ENCODE measurements around the gene RPL6.
"Not testable (repeated sequence)": the region's sequence is repeated elsewhere in the genome, so short reads cannot be mapped to it uniquely, and the experiment has no call there.

RPL6 gene

DNA sequence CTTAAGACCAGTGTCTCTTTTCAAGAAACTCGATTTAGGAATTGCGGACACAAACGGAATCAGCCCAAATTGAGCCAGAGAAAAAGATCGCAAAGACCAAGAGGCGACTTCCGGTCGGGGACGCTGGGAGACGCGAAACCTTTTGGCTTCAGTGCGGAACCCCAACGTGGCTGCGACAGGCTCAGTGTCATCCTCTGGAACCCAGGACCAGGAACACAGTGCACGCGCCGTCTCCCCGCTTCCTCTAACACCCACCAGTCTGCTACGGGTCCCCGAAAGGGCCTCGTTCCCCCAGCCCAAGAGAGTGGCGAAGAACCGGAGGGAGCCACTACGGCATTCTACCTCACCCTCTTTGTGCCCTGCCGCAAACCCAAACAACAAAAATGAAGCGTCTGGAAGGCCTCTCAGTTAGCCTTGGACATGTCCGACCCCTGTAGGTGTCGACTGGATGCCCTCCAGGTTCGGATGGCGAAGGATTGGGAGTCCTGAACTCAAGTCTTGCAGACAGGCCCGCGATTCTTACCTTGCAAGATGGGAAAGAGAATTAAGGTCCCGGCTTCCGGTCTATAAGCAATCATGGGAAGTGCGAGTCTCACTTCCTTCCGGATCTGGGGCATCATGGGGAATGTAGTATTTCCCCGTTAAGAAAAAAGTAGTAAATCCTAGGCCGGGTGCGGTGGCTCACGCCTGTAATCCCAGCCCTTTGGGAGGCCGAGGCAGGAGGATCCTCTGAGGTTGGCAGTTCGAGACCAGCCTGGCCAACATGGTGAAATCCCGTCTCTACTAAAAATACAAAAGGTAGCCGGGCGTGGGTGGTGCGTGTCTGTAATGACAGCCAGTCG is at the start of gene RPL6:
Gene RPL6, minus strand, starts transcription at position 542 of the 842 bp plus-strand sequence. CDS start 949 bp downstream, outside the sequence.
- peak; percentile 79 for DNase-seq (ENCODE audit: low read depth)

DNA sequence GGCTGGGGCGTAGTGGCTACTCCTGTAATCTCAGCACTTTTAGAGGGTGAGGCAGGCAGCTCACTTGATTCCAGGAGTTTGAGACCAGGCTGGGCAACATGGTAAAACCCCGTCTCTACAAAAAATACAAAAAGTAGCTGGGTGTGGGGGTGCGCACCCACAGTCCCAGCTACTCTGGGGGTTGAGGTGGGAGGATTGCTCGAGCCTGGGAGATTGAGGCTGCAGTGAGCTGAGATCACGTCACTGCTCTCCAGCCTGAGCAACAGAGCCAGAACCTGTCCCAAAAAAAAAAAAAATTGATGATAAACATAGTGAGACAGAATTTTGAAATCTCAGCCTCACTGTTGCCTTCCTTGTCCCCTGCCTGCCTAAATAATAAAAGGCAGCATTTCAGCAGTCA is 49.3 kb upstream of the RPL6 start:
- no peak for DNase-seq (ENCODE audit: low read depth)

GRCh38 chr12:112458330-112458729 is 48.9 kb upstream of the RPL6 start:
- no peak for DNase-seq (ENCODE audit: low read depth)

- not testable (repeated sequence) for DNase-seq (ENCODE audit: low read depth)
Measured at GRCh38 chr12:112457142-112457541, 47.7 kb upstream of the RPL6 start.

- no peak for DNase-seq (ENCODE audit: low read depth)
Measured at GRCh38 chr12:112456029-112456428, 46.6 kb upstream of the RPL6 start.

- DNase-seq (ENCODE audit: low read depth) = no peak
Measured at GRCh38 chr12:112450725-112451124, 41.3 kb upstream of the RPL6 start.

- DNase-seq (ENCODE audit: low read depth) = not testable (repeated sequence)
Measured at GRCh38 chr12:112448165-112448564, 38.8 kb upstream of the RPL6 start.

DNA sequence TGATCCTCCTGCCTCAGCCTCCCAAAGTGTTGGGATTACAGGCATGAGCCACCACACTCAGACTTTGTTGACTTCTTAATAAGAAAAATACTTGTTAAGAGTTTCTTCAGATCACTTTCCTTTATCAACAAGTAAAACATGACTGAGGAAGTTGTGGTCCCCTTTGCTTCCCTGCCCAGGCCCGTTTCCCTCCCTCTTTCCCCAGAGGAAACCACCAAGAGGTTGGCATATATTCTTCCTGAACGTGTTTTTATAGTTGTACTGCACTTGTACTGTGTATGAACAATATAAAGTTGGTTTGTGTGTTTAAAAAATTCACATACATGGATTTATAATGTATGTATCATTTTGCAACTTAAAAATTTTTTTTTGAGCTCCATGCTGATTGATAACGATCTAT is 37.7 kb upstream of the RPL6 start:
- DNase-seq (ENCODE audit: low read depth) = no peak

GRCh38 chr12:112446008-112446725 is 36.8 kb upstream of the RPL6 start:
- no peak for DNase-seq (ENCODE audit: low read depth)

- no peak for DNase-seq (ENCODE audit: low read depth)
Measured at GRCh38 chr12:112443916-112444315, 34.5 kb upstream of the RPL6 start.

- DNase-seq (ENCODE audit: low read depth) = not testable (repeated sequence)
Measured at GRCh38 chr12:112440653-112441052, 31.2 kb upstream of the RPL6 start.

DNA sequence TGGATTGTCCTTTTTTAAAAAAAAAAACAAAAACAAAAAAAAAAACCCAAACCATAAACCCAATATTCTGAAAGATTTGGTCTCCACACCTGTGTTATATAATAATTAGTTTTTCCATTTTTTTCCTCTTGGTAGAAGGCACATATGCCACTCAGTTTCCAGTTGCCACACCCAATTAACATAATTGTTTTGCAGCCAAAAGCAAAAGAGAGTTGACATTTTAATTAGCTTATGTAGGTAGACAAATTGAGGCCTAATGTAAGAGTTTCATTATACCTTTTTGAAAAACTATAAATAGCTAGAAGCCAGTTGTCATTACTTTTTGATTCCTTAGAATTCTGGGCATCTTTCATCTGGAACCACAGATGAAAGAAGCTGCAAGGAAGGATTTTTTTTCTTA is 30.4 kb upstream of the RPL6 start:
- no peak for DNase-seq (ENCODE audit: low read depth)

- not testable (repeated sequence) for DNase-seq (ENCODE audit: low read depth)
Measured at GRCh38 chr12:112438645-112439044, 29.2 kb upstream of the RPL6 start.

GRCh38 chr12:112433551-112433950 is 24.1 kb upstream of the RPL6 start:
- no peak for DNase-seq (ENCODE audit: low read depth)

DNA sequence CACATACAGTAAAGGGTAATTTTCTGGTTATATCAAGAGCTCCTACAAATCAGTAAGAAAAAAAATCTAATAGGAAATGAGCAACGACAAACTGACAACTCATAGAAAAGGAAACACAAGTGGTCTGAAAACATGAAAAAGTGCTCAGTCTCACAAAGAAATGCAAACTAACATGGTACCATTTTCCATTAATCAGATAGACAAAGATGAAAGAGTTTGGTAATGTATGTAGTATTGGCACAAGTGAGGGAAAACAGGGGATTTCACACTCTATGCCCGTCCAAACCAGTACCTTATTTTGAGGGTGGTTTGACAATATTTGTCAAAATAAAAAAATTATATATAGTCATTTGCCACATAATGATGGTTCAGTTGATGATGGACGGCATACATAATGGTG is 22.6 kb upstream of the RPL6 start:
- DNase-seq (ENCODE audit: low read depth) = no peak

DNA sequence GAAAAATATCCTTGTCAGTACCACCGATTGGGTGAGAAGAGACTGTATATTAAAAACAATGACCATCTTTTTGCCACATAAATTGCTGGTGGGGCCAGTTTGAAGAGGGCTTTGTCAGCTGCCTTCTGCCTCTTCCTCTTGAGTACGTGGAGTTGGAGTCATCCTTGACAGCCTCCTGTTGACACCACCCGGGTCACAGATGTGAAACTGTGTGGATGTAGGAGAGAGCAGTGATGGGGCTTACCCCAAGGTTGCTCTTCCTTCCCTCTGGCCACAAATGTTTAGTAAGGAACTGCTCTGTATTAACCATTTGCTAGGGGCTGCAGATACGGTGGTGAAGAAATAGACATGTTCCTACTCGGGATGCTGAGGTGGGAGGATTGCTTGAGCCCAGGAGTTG is 21.5 kb upstream of the RPL6 start:
- no peak for DNase-seq (ENCODE audit: low read depth)

- no peak for DNase-seq (ENCODE audit: low read depth)
Measured at GRCh38 chr12:112427760-112428159, 18.4 kb upstream of the RPL6 start.

- DNase-seq (ENCODE audit: low read depth) = no peak
Measured at GRCh38 chr12:112425582-112426382, 16.4 kb upstream of the RPL6 start.

DNA sequence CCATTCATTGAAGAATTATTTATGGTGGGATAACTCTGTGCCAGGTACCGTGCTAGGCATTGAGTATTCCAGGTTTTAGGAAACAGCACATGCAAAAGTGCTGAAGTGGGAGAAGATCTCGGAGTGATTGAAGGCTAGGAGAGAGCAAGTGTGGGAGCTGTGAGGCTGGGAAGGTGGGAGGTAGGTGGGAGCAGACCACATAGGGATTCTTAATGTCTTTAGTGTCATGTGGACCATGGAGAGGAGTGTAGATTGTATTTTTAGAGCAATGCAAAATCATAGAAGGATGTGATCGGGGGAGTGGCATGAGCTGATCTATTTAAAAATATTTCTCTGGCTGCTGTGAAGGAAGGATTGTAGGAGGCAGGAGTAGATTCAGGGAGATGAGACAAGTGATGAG is 14.7 kb upstream of the RPL6 start:
- no peak for DNase-seq (ENCODE audit: low read depth)

DNA sequence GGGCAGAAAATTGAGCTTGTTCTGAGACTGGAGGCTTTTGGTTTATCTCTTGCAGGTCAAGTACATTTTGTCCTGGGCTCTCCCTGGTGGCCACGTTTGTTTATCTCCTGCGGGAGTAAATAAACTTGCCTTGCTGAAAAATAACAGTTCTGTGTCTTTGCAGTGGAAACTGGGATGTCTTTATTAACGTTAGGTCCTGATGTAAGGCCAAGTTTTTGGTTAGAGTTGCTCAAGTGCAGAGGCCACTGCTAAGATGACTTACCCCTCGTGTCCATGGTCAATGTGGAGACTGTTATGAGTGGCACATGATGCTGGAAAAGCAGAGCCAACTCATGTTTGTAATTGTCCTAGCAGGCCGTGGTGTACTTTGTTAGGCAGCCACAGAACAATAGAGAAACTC is 13.1 kb upstream of the RPL6 start:
- no peak for DNase-seq (ENCODE audit: low read depth)

- no peak for DNase-seq (ENCODE audit: low read depth)
Measured at GRCh38 chr12:112421363-112421762, 12.0 kb upstream of the RPL6 start.

DNA sequence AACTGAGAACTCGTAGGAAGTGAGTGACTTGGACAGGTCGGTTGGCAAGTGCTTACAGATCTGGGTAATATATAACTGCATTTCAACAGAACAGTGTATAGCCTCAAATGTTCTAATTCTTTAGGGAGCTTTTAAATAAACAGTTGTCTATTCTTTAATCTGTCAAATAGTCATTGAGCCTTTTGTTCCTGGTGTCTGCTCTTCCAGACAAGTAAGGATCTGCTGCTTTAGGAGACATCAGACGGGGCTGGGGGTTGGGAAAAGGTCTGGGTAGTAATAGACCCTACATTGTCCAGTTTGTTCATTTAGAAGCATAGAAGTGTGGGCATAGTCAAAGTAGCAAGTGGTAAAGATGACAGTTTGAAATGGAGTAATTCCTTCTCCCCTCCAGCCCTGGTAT is 11.3 kb upstream of the RPL6 start:
- no peak for DNase-seq (ENCODE audit: low read depth)

Measured in HS-5 (cell line).